GM19193 (cell line): Measurements from ENCODE around the gene TMEM106C.

Experiments
- POLR2A ChIP-seq: IDR thresholded peaks from 4 replicates; pipeline ENCODE4 v1.6.1; 2011; ENCODE audit not compliant: insufficient read depth, insufficient read length; ENCODE audit errors: extremely low read depth

TMEM106C gene

GRCh38 chr12:47943623-47944340 is 19.6 kb upstream of the TMEM106C start:
- no peak for TF ChIP-seq POLR2A

- no peak for TF ChIP-seq POLR2A
Measured at GRCh38 chr12:47944685-47945340, 18.6 kb upstream of the TMEM106C start.

GRCh38 chr12:47945341-47945728 is 18.1 kb upstream of the TMEM106C start:
- no peak for TF ChIP-seq POLR2A

GRCh38 chr12:47946413-47947323 is 16.7 kb upstream of the TMEM106C start:
- TF ChIP-seq POLR2A: no peak

- no peak for TF ChIP-seq POLR2A
Measured at GRCh38 chr12:47947341-47947740, 16.1 kb upstream of the TMEM106C start.

GRCh38 chr12:47949441-47950341 is 13.7 kb upstream of the TMEM106C start:
- no peak for TF ChIP-seq POLR2A

GRCh38 chr12:47950856-47951468 is 12.4 kb upstream of the TMEM106C start:
- no peak for TF ChIP-seq POLR2A

- TF ChIP-seq POLR2A: no peak
Measured at GRCh38 chr12:47954058-47954457, 9.3 kb upstream of the TMEM106C start.

- no peak for TF ChIP-seq POLR2A
Measured at GRCh38 chr12:47954467-47955045, 8.8 kb upstream of the TMEM106C start.

- TF ChIP-seq POLR2A: no peak
Measured at GRCh38 chr12:47955059-47955458, 8.3 kb upstream of the TMEM106C start.

- no peak for TF ChIP-seq POLR2A
Measured at GRCh38 chr12:47962198-47962597, 1.2 kb upstream of the TMEM106C start.

- no peak for TF ChIP-seq POLR2A
Measured at GRCh38 chr12:47964106-47964728, 821 bp downstream of the TMEM106C start.

GRCh38 chr12:47965581-47965980 is 2.2 kb downstream of the TMEM106C start:
- TF ChIP-seq POLR2A: no peak
